Fibroblast of lung (primary cell): ENCODE measurements around the gene ATP6V0D1. TPM values are rescaled to one million over a fixed set of nuclear protein-coding genes. Genes with fewer than 3 reads are reported as not detected.
A peak's percentile ranks its signal among the peaks of the same experiment; 100 is the strongest.

Experiments used
- DNase-seq, 2 donors: peaks; one replicate each; pipeline versions ENCODE4 v3.0.0 to v3.0.0-alpha.2; 2010; ENCODE audit warnings: low read depth in 2 of 2
- H2AFZ ChIP-seq: 2 replicates; pipeline ENCODE4 v1.5.1; 2012; ENCODE audit warnings: low read length, control low read depth, inconsistent platforms
- H3K27ac ChIP-seq: 2 replicates; pipeline ENCODE4 v1.5.1; 2011; ENCODE audit warnings: low read length, control low read depth; ENCODE audit not compliant: insufficient read depth
- H3K27me3 ChIP-seq: 2 replicates; pipeline ENCODE4 v1.5.1; 2011; ENCODE audit warnings: mild to moderate bottlenecking, low read length; ENCODE audit not compliant: control insufficient read depth, insufficient read depth
- H3K36me3 ChIP-seq: 2 replicates; pipeline ENCODE4 v1.5.1; 2011; ENCODE audit warnings: low read length; ENCODE audit not compliant: control insufficient read depth, insufficient read depth
- H3K4me1 ChIP-seq: 2 replicates; pipeline ENCODE4 v1.5.1; 2011; ENCODE audit warnings: low read length; ENCODE audit not compliant: control insufficient read depth, insufficient read depth; ENCODE audit errors: extremely low read depth
- H3K4me2 ChIP-seq: 2 replicates; pipeline ENCODE4 v1.5.1; 2011; ENCODE audit warnings: low read length, control low read depth; ENCODE audit not compliant: insufficient read depth; ENCODE audit errors: extremely low read depth
- H3K4me3 ChIP-seq, 4 experiments: fragments of 200-600 bp in 1 of 4; sonication (generic) in 1 of 4; replicated peaks in 1 of 4; 2 replicates each; pipeline ENCODE4 v1.5.1; 2011 to 2016; ENCODE audit warnings: low read length in 4 of 4, low read depth in 3 of 4, mild to moderate bottlenecking in 3 of 4, control low read depth in 2 of 4, inconsistent platforms in 1 of 4, mixed read lengths in 1 of 4; ENCODE audit not compliant: insufficient read depth in 1 of 4; ENCODE audit errors: control extremely low read depth in 1 of 4
- H3K79me2 ChIP-seq: 2 replicates; pipeline ENCODE4 v1.5.1; 2012; ENCODE audit warnings: mild to moderate bottlenecking, low read length, inconsistent platforms; ENCODE audit not compliant: control insufficient read depth, insufficient read depth
- H3K9ac ChIP-seq: 2 replicates; pipeline ENCODE4 v1.5.1; 2011; ENCODE audit warnings: mild to moderate bottlenecking, low read length, control low read depth; ENCODE audit not compliant: insufficient read depth
- H3K9me3 ChIP-seq: 2 replicates; pipeline ENCODE4 v1.5.1; 2012; ENCODE audit warnings: low read depth, low read length; ENCODE audit not compliant: control insufficient read depth, insufficient read depth
- H4K20me1 ChIP-seq: 2 replicates; pipeline ENCODE4 v1.5.1; 2011; ENCODE audit warnings: low read length; ENCODE audit not compliant: control insufficient read depth, insufficient read depth; ENCODE audit errors: extremely low read depth
- CTCF ChIP-seq, 2 donors: IDR thresholded peaks in 1 of 2; conservative IDR thresholded peaks in 1 of 2; 1 replicate in 1 of 2; 2 replicates in 1 of 2; pipeline ENCODE4 v1.5.1; 2011 to 2012; ENCODE audit warnings: low read length in 2 of 2, control low read depth in 1 of 2, inconsistent platforms in 1 of 2, low read depth in 1 of 2, mild to moderate bottlenecking in 1 of 2
- EZH2 ChIP-seq: IDR thresholded peaks from 2 replicates; pipeline ENCODE4 v1.5.1; 2012; ENCODE audit warnings: low read length, control low read depth, mild to moderate bottlenecking; ENCODE audit errors: missing control alignments
- polyA plus RNA-seq, 2 donors: library from polyadenylated mRNA; depleted of rRNA in 1 of 2; stranded (reverse) in 1 of 2; unstranded in 1 of 2; fragments of >200 nt; gene quantifications; 2 replicates each; pipeline ENCODE4 v1.2.1, GENCODE V29; 2011 to 2012; ENCODE audit warnings: missing spikeins in 1 of 2
- total RNA-seq: library from RNA; depleted of rRNA; stranded (reverse); fragments of >200 nt; gene quantifications from 2 replicates; pipeline ENCODE4 v1.2.1, GENCODE V29; 2014

The ATP6V0D1 gene
- total and polyA plus RNA-seq, 2 donors (not counting 1 experiment from before 2014, with no cell fraction given), result 91.2 to 183 TPM

GRCh38 chr16:67526149-67526791, 45.3 kb upstream of the ATP6V0D1 start:
- peaks cover 7% of the 10 kb centered on the region for H3K4me1 ChIP-seq
- peak in 1 of 2 donors; percentile 88 for DNase-seq
- no peaks in the 10 kb centered on the region for H4K20me1 ChIP-seq
- H3K9me3 ChIP-seq, result no peaks in the 10 kb centered on the region
- no peaks in the 10 kb centered on the region for H3K36me3 ChIP-seq
- no peak overlapping the region for H3K27ac ChIP-seq
- no peak overlapping the region for H3K9ac ChIP-seq
- TF ChIP-seq EZH2 (no peak), CTCF (conservative IDR thresholded peaks at IDR 0.05 in 1 of 2, IDR thresholded peaks at IDR 0.05 in 1 of 2; ENCODE audit: low read depth in 1 of 2, low read length in 2 of 2) (no peak)
- H2AFZ ChIP-seq, result no peak overlapping the region
- H3K4me2 ChIP-seq, result no peak overlapping the region
- no peak overlapping the region for H3K4me3 ChIP-seq
- H3K79me2 ChIP-seq, result peaks cover 16% of the 10 kb centered on the region
- H3K27me3 ChIP-seq, result no peaks in the 10 kb centered on the region

GRCh38 chr16:67525176-67525860, 44.4 kb upstream of the ATP6V0D1 start:
- Histone ChIP-seq H3K4me1 (peaks cover 6% of the 10 kb centered on the region), H2AFZ (no peak overlapping the region), H3K27me3 (no peaks in the 10 kb centered on the region), H3K79me2 (peaks cover 7% of the 10 kb centered on the region), H3K27ac (no peak overlapping the region), H3K4me3 (no peak overlapping the region), H3K4me2 (no peak overlapping the region), H3K9ac (no peak overlapping the region), H4K20me1 (no peaks in the 10 kb centered on the region), H3K9me3 (no peaks in the 10 kb centered on the region), H3K36me3 (no peaks in the 10 kb centered on the region)
- peak in 1 of 2 donors; percentile 35 for DNase-seq
- TF ChIP-seq EZH2, result no peak
- TF ChIP-seq CTCF (conservative IDR thresholded peaks at IDR 0.05 in 1 of 2, IDR thresholded peaks at IDR 0.05 in 1 of 2; ENCODE audit: low read depth in 1 of 2, low read length in 2 of 2), result peak; percentile 13 to 16

- H2AFZ ChIP-seq, result peak overlapping the region; percentile 97
Observed at GRCh38 chr16:67521095-67521804, 40.3 kb upstream of the ATP6V0D1 start.

More at GRCh38 chr16:67521095-67521804, 40.3 kb upstream of the ATP6V0D1 start:
- H3K9ac ChIP-seq, result peak overlapping the region; percentile 76
- H3K36me3 ChIP-seq, result no peaks in the 10 kb centered on the region
- peak overlapping the region; percentile 100 for H3K4me2 ChIP-seq
- peak; percentile 88 to 94 for DNase-seq
- H3K79me2 ChIP-seq, result no peaks in the 10 kb centered on the region
- H3K27ac ChIP-seq, result peak overlapping the region; percentile 97
- H3K4me3 ChIP-seq, result peak overlapping the region; percentile 66 to 79 (median 72)
- H3K9me3 ChIP-seq, result no peaks in the 10 kb centered on the region
- no peaks in the 10 kb centered on the region for H3K27me3 ChIP-seq
- H3K4me1 ChIP-seq, result peaks cover 13% of the 10 kb centered on the region
- H4K20me1 ChIP-seq, result no peaks in the 10 kb centered on the region
- peak; percentile 94 to 98 for TF ChIP-seq CTCF (conservative IDR thresholded peaks at IDR 0.05 in 1 of 2, IDR thresholded peaks at IDR 0.05 in 1 of 2; ENCODE audit: low read depth in 1 of 2, low read length in 2 of 2)
- no peak for TF ChIP-seq EZH2
